Measurements from ENCODE around the gene RTRAF. TPM values are rescaled to one million over a fixed set of nuclear protein-coding genes. Genes with fewer than 3 reads are reported as not detected.

RTRAF gene
- total RNA-seq, 1 experiment from 2014 or later = 350 TPM

GRCh38 chr14:52006361-52006760, 17.0 kb downstream of the RTRAF start:
- H3K36me3 Mint-ChIP-seq (ENCODE audit: insufficient read depth in 1 of 3, low read depth in 3 of 3) = peaks cover 34 to 90% (median 79%) of the 10 kb centered on the region in 3 experiments
- TF ChIP-seq CTCF (conservative IDR thresholded peaks at IDR 0.05) = no peak
- Histone ChIP-seq H3K79me2 (ENCODE audit: insufficient read depth, low read length) (no peaks in the 10 kb centered on the region), H3K9ac (ENCODE audit: extremely low read depth, insufficient read length, low read length) (no peak overlapping the region), H3K14ac (ENCODE audit: insufficient read depth, low read length) (no peak overlapping the region), H2AFZ (ENCODE audit: low read length) (no peak overlapping the region), H3K4me1 (ENCODE audit: insufficient read depth, low read length) (no peaks in the 10 kb centered on the region), H3K9me3 (ENCODE audit: control insufficient read depth, low read depth, low read length) (no peaks in the 10 kb centered on the region), H3K23ac (ENCODE audit: insufficient read length, low read depth, low read length) (no peak overlapping the region), H2BK5ac (ENCODE audit: insufficient read length, low read length) (no peak overlapping the region), H2AK5ac (ENCODE audit: insufficient read length, low read length) (no peak overlapping the region), H4K91ac (ENCODE audit: insufficient read length, low read depth, low read length) (no peak overlapping the region), H3K27me3 (ENCODE audit: insufficient read depth, low read length) (no peaks in the 10 kb centered on the region), H3K4me2 (ENCODE audit: insufficient read depth, insufficient read length, low read length) (no peak overlapping the region), H2BK20ac (ENCODE audit: low read depth, low read length, poor library complexity, severe bottlenecking) (no peak overlapping the region), H3K27ac (ENCODE audit: insufficient read length, low read depth, low read length) (no peak overlapping the region), H4K8ac (replicated peaks; ENCODE audit: insufficient read length, low read depth, low read length) (no peak overlapping the region), H3K79me1 (ENCODE audit: insufficient read depth, low read depth, low read length, poor library complexity, severe bottlenecking) (no peaks in the 10 kb centered on the region), H2BK12ac (ENCODE audit: insufficient read length, low read depth, low read length) (no peak overlapping the region), H4K5ac (ENCODE audit: insufficient read length, low read depth, low read length) (no peak overlapping the region), H4K20me1 (ENCODE audit: control insufficient read depth, insufficient read depth, insufficient read length) (no peaks in the 10 kb centered on the region), H3K56ac (ENCODE audit: insufficient read length, low read depth, low read length) (no peak overlapping the region), H3T11ph (ENCODE audit: low read length) (no peak overlapping the region), H3K23me2 (ENCODE audit: insufficient read length, low read depth, low read length, poor library complexity, severe bottlenecking) (no peaks in the 10 kb centered on the region), H2BK120ac (ENCODE audit: low read depth, low read length, poor library complexity, severe bottlenecking) (no peak overlapping the region), H3K4ac (ENCODE audit: low read depth, low read length) (no peak overlapping the region), H2BK15ac (ENCODE audit: low read depth, low read length) (no peak overlapping the region), H3K18ac (ENCODE audit: insufficient read length, low read depth, low read length) (no peak overlapping the region)
- H3K27me3 Mint-ChIP-seq (ENCODE audit: low read depth) = no peaks in the 10 kb centered on the region
- H3K9me3 Mint-ChIP-seq = no peaks in the 10 kb centered on the region
- peak overlapping the region in 1 of 3 experiments; percentile 80; a peak in 4 of 7 replicates for H3K27ac Mint-ChIP-seq
- no peak for DNase-seq
- no peak overlapping the region; a peak in 1 of 5 replicates for H3K4me3 Mint-ChIP-seq
- no CpG with 5 or more reads among the region's 3 CpGs for WGBS (ENCODE audit: extremely low coverage, insufficient read length, low lambda C conversion rate)
- H3K4me1 Mint-ChIP-seq = peaks cover 18 to 20% of the 10 kb centered on the region in 2 experiments
